ENCODE measurements around the gene MYH14.

Gene MYH14

GRCh38 chr19:50191216-50191615 lies 12.2 kb upstream of the MYH14 start:
- H3K4me3 ChIP-seq (ENCODE audit: low read depth, low read length), result no peak overlapping the region
- DNase-seq (ENCODE audit: low read depth), result no peak

GRCh38 chr19:50192463-50193211 lies 10.8 kb upstream of the MYH14 start:
- no peak for TF ChIP-seq MYC (IDR thresholded peaks at IDR 0.05; ENCODE audit: low read depth, low read length)
- TF ChIP-seq MAX (IDR thresholded peaks at IDR 0.05; ENCODE audit: low read depth, low read length), result no peak; the same call in 1 of the 2 replicates
- TF ChIP-seq POLR2A (IDR thresholded peaks at IDR 0.05; ENCODE audit: extremely low read depth, insufficient read length), result no peak
- H3K4me3 ChIP-seq (ENCODE audit: low read depth, low read length), result no peak overlapping the region
- no peak for DNase-seq (ENCODE audit: low read depth)

More at GRCh38 chr19:50191216-50191615, 12.2 kb upstream of the MYH14 start:
- TF ChIP-seq MAX (IDR thresholded peaks at IDR 0.05; ENCODE audit: low read depth, low read length), result no peak

- TF ChIP-seq POLR2A (IDR thresholded peaks at IDR 0.05; ENCODE audit: extremely low read depth, insufficient read length) (no peak), MAX (IDR thresholded peaks at IDR 0.05; ENCODE audit: low read depth, low read length) (no peak)
- H3K4me3 ChIP-seq (ENCODE audit: low read depth, low read length), result no peak overlapping the region
- DNase-seq (ENCODE audit: low read depth), result no peak
Measured at GRCh38 chr19:50195224-50195623, 8.2 kb upstream of the MYH14 start.

GRCh38 chr19:50196322-50196932 lies 7.0 kb upstream of the MYH14 start:
- no peak overlapping the region for H3K4me3 ChIP-seq (ENCODE audit: low read depth, low read length)
- TF ChIP-seq POLR2A (IDR thresholded peaks at IDR 0.05; ENCODE audit: extremely low read depth, insufficient read length), result no peak
- no peak for TF ChIP-seq MYC (IDR thresholded peaks at IDR 0.05; ENCODE audit: low read depth, low read length)
- no peak for TF ChIP-seq CTCF (IDR thresholded peaks at IDR 0.05; ENCODE audit: low read depth, low read length)
- TF ChIP-seq MAX (IDR thresholded peaks at IDR 0.05; ENCODE audit: low read depth, low read length), result no peak
- no peak for DNase-seq (ENCODE audit: low read depth)

- TF ChIP-seq MAX (IDR thresholded peaks at IDR 0.05; ENCODE audit: low read depth, low read length), result no peak
- TF ChIP-seq MYC (IDR thresholded peaks at IDR 0.05; ENCODE audit: low read depth, low read length), result no peak
- TF ChIP-seq POLR2A (IDR thresholded peaks at IDR 0.05; ENCODE audit: extremely low read depth, insufficient read length), result no peak
- no peak for TF ChIP-seq CTCF (IDR thresholded peaks at IDR 0.05; ENCODE audit: low read depth, low read length)
Measured at GRCh38 chr19:50197348-50197747, 6.1 kb upstream of the MYH14 start.

GRCh38 chr19:50198431-50199258 lies 4.8 kb upstream of the MYH14 start:
- H3K4me3 ChIP-seq (ENCODE audit: low read depth, low read length), result no peak overlapping the region
- DNase-seq (ENCODE audit: low read depth), result no peak
- no peak for TF ChIP-seq CTCF (IDR thresholded peaks at IDR 0.05; ENCODE audit: low read depth, low read length)
- TF ChIP-seq POLR2A (IDR thresholded peaks at IDR 0.05; ENCODE audit: extremely low read depth, insufficient read length), result no peak
- TF ChIP-seq MYC (IDR thresholded peaks at IDR 0.05; ENCODE audit: low read depth, low read length), result no peak
- no peak for TF ChIP-seq MAX (IDR thresholded peaks at IDR 0.05; ENCODE audit: low read depth, low read length)

More at GRCh38 chr19:50197348-50197747, 6.1 kb upstream of the MYH14 start:
- no peak overlapping the region for H3K4me3 ChIP-seq (ENCODE audit: low read depth, low read length)
- DNase-seq (ENCODE audit: low read depth), result no peak

GRCh38 chr19:50199259-50199555 lies 4.2 kb upstream of the MYH14 start:
- no peak for DNase-seq (ENCODE audit: low read depth)
- TF ChIP-seq MAX (IDR thresholded peaks at IDR 0.05; ENCODE audit: low read depth, low read length) (no peak), MYC (IDR thresholded peaks at IDR 0.05; ENCODE audit: low read depth, low read length) (no peak)
- no peak overlapping the region for H3K4me3 ChIP-seq (ENCODE audit: low read depth, low read length)
